HG02884 (cell line): Measurements from ENCODE around the gene RAPGEF3.
A peak's percentile ranks its signal among the peaks of the same experiment; 100 is the strongest.

Experiments
- ATAC-seq: cut with Tn5 transposase; IDR thresholded peaks from one replicate; pipeline ENCODE4 v1.9.1; 2021; ENCODE audit warnings: mild to moderate bottlenecking, moderate library complexity; ENCODE audit not compliant: unreplicated experiment

The RAPGEF3 gene

GRCh38 chr12:47777741-47778558 is 19.3 kb upstream of the RAPGEF3 start:
- ATAC-seq = no peak

- ATAC-seq = no peak
Observed at GRCh38 chr12:47777151-47777550, 18.5 kb upstream of the RAPGEF3 start.

- no peak for ATAC-seq
Observed at GRCh38 chr12:47776471-47777143, 17.9 kb upstream of the RAPGEF3 start.

- ATAC-seq = no peak
Observed at GRCh38 chr12:47775100-47775911, 16.6 kb upstream of the RAPGEF3 start.

- ATAC-seq = no peak
Observed at GRCh38 chr12:47774663-47775062, 16.0 kb upstream of the RAPGEF3 start.

GRCh38 chr12:47773858-47774580 is 15.3 kb upstream of the RAPGEF3 start:
- ATAC-seq = no peak

- peak; percentile 70 for ATAC-seq
Observed at GRCh38 chr12:47773062-47773857, 14.6 kb upstream of the RAPGEF3 start, which contains the start of gene SLC48A1. TSS of gene SLC48A1 (plus strand) at chr12:47773238. CDS start at chr12:47773305, 67 bp downstream.

GRCh38 chr12:47772738-47773061 is 14.0 kb upstream of the RAPGEF3 start:
- ATAC-seq = no peak

GRCh38 chr12:47772094-47772660 is 13.5 kb upstream of the RAPGEF3 start:
- no peak for ATAC-seq

- ATAC-seq = no peak
Observed at GRCh38 chr12:47771304-47771703, 12.6 kb upstream of the RAPGEF3 start.

- no peak for ATAC-seq
Observed at GRCh38 chr12:47770086-47770726, 11.5 kb upstream of the RAPGEF3 start.

- no peak for ATAC-seq
Observed at GRCh38 chr12:47769234-47770085, 10.8 kb upstream of the RAPGEF3 start.

GRCh38 chr12:47768323-47768811 is 9.7 kb upstream of the RAPGEF3 start:
- ATAC-seq = no peak

- no peak for ATAC-seq
Observed at GRCh38 chr12:47767216-47767724, 8.6 kb upstream of the RAPGEF3 start.

- no peak for ATAC-seq
Observed at GRCh38 chr12:47766502-47767215, 8.0 kb upstream of the RAPGEF3 start.

- no peak for ATAC-seq
Observed at GRCh38 chr12:47763481-47764346, 5.0 kb upstream of the RAPGEF3 start.
